ENCODE measurements around the gene NRXN3. TPM values are rescaled to one million over a fixed set of nuclear protein-coding genes. Genes with fewer than 3 reads are reported as not detected.

Gene NRXN3
- total RNA-seq, 3 donors from 2014 or later: 2.1 to 27.3 (median 2.6) TPM

DNA sequence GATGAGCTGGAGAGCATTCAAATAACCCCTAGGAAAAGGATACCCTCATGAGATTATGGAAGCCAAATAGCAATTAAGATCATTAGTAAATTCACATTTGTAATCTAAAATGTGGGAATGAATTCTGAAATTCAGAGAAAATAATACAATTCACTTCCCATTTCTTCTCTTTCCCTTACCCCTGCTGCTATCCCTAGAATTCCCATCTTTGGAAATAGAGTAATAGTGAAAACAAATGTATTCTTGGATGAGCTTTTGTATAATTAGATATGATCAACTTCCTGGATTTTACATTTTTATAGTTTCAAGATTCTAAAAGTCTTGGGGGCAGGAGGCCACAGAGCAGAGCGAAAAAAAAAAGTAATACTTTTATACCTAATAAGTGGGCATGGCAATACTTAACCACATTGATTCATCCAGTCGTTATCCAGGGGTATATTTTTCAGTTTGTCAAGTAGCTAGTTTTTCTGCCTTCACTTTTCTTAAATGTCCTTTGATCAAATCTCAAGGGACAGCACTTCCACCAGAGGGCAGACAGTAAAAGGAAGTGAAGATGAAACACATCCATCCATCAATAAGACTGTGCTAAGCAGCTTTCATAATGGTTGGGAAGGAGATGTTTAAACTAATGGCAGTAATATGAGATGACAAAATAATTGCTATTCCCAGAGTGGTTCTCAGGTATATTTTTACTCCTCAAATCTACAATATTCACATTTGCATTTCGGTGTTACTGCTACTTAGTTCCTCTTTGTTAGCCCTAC, 1639.9 kb downstream of the NRXN3 start:
- DNase-seq (peak in 1 of 3 donors; percentile 30), ATAC-seq (peak; percentile 27)
- intact Hi-C loops (cut with DNase I, micrococcal nuclease): no loop called here
- no peak overlapping the region for H3K4me3 ChIP-seq
- TF ChIP-seq, protein P1, sequence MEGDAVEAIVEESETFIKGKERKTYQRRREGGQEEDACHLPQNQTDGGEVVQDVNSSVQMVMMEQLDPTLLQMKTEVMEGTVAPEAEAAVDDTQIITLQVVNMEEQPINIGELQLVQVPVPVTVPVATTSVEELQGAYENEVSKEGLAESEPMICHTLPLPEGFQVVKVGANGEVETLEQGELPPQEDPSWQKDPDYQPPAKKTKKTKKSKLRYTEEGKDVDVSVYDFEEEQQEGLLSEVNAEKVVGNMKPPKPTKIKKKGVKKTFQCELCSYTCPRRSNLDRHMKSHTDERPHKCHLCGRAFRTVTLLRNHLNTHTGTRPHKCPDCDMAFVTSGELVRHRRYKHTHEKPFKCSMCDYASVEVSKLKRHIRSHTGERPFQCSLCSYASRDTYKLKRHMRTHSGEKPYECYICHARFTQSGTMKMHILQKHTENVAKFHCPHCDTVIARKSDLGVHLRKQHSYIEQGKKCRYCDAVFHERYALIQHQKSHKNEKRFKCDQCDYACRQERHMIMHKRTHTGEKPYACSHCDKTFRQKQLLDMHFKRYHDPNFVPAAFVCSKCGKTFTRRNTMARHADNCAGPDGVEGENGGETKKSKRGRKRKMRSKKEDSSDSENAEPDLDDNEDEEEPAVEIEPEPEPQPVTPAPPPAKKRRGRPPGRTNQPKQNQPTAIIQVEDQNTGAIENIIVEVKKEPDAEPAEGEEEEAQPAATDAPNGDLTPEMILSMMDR (IDR thresholded peaks at IDR 0.05): no peak
- no peaks in the 10 kb centered on the region for H3K4me1 ChIP-seq (ENCODE audit: low read depth)
- no peaks in the 10 kb centered on the region for H3K36me3 ChIP-seq (ENCODE audit: low read depth)
- no peaks in the 10 kb centered on the region for H3K9me3 ChIP-seq

GRCh38 chr14:79820866-79821535, 1650.8 kb downstream of the NRXN3 start:
- ATAC-seq: no peak
- TF ChIP-seq, protein P1 (IDR thresholded peaks at IDR 0.05): no peak
- DNase-seq: no peak

DNA sequence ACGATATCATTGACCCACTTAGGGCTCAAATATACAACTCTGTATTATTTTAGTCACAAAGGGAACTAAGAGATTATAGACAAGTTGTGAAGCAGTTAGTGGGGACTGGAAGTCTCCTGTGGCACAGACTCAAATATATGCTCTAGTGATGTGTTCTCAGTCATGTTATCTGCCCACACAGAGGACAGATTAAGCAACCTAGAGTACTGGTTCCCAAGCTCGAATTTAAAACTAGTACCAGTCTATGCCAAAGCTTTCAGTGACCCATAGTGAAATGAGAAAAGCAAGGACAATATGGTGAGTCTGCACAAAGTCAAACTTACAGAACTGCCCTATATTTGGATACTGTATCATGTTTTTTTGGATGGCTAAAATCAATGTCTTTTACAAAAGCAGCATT, 1651.9 kb downstream of the NRXN3 start:
- DNase-seq: no peak
- H3K4me3 ChIP-seq: no peak overlapping the region
- TF ChIP-seq, protein P1 (IDR thresholded peaks at IDR 0.05): no peak
- H3K36me3 ChIP-seq (ENCODE audit: low read depth): no peaks in the 10 kb centered on the region
- H3K9me3 ChIP-seq: no peaks in the 10 kb centered on the region
- ATAC-seq: no peak
- intact Hi-C loops (cut with DNase I, micrococcal nuclease): no loop called here
- no peaks in the 10 kb centered on the region for H3K4me1 ChIP-seq (ENCODE audit: low read depth)

More at GRCh38 chr14:79820866-79821535, 1650.8 kb downstream of the NRXN3 start:
- H3K4me1 ChIP-seq (ENCODE audit: low read depth): no peaks in the 10 kb centered on the region
- H3K9me3 ChIP-seq: no peaks in the 10 kb centered on the region
- no peak overlapping the region for H3K4me3 ChIP-seq
- no peaks in the 10 kb centered on the region for H3K36me3 ChIP-seq (ENCODE audit: low read depth)
- intact Hi-C loops (cut with DNase I, micrococcal nuclease): no loop called here

DNA sequence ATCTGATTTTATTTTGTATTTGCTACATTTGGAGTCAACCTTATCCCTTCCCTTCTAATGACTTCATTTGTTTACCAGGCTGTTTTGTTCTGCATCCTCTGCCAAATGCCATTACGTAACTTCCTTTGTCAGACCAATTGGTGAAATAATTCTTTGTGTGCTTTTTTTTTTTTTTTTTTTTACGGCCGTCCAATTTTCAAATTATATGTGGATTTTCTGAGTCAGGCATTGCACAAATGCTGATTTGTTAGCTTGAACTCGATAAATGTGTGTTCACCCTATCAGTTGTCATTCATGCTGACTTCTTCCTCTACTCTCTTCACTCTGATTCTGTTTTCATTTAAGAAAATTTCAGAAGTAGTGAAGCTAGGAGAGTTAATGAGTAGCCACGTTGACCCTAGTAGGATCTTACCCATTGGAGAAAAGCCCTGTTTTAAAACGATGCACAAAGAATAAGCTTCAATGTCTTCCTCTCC, 1654.9 kb downstream of the NRXN3 start:
- Histone ChIP-seq H3K36me3 (ENCODE audit: low read depth) (no peaks in the 10 kb centered on the region), H3K4me1 (ENCODE audit: low read depth) (no peaks in the 10 kb centered on the region), H3K4me3 (no peak overlapping the region), H3K9me3 (no peaks in the 10 kb centered on the region)
- intact Hi-C loops (cut with DNase I, micrococcal nuclease): no loop called here
- TF ChIP-seq, protein P1 (IDR thresholded peaks at IDR 0.05): no peak
- ATAC-seq (no peak), DNase-seq (no peak)

DNA sequence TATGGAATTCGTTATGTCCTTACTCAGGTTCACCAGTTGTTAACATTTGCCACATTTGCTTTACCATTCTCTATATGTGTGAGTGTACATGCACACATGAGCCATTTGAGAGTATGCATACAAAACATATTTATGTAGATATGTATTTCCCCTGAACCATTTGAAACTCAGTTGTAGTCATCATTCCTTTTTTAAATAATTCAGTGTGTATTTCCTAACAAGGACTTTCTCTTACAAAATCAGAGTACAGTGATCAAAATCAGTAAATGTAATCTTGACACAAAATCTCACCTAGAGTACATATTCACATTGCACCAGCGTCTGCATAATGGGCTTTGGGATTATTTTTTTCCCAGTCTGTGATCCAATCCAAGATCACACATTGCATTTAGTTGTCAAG, 1656.2 kb downstream of the NRXN3 start:
- TF ChIP-seq, protein P1 (IDR thresholded peaks at IDR 0.05): no peak
- intact Hi-C loops (cut with DNase I, micrococcal nuclease): no loop called here
- ATAC-seq: no peak

More for the DNA sequence above, 1656.2 kb downstream of the NRXN3 start:
- DNase-seq: no peak
- Histone ChIP-seq H3K36me3 (ENCODE audit: low read depth) (no peaks in the 10 kb centered on the region), H3K4me1 (ENCODE audit: low read depth) (no peaks in the 10 kb centered on the region), H3K9me3 (no peaks in the 10 kb centered on the region), H3K4me3 (no peak overlapping the region)
